Heart right ventricle (tissue), 16 donors: ENCODE results near the gene CCR3. TPM values are rescaled to one million over a fixed set of nuclear protein-coding genes. Genes with fewer than 3 reads are reported as not detected.

Source experiments
- ATAC-seq, 8 donors: fragments of 200-7000 bp; cut with Tn5 transposase; one replicate each; pipeline ENCODE4 v1.9.1; 2020; ENCODE audit warnings: mild to moderate bottlenecking in 8 of 8, moderate library complexity in 8 of 8, moderate number of reproducible peaks in 1 of 8
- DNase-seq, 2 donors: peaks; one replicate each; pipeline ENCODE4 v3.0.0-alpha.2; 2020
- H3K27ac ChIP-seq, 10 donors: fragments of 200-600 bp; sonication (generic) in 2 of 10; one replicate each; pipeline versions ENCODE4 v1.5.0 to v1.8.0; 2020 to 2022; ENCODE audit warnings: mild to moderate bottlenecking in 3 of 10
- H3K27me3 ChIP-seq, 7 donors: fragments of 200-600 bp; one replicate each; pipeline ENCODE4 v1.8.0; 2021 to 2022; ENCODE audit warnings: mild to moderate bottlenecking in 2 of 7
- H3K36me3 ChIP-seq, 9 donors: fragments of 200-600 bp; sonication (generic) in 1 of 9; one replicate each; pipeline versions ENCODE4 v1.5.0 to v1.8.0; 2020 to 2022; ENCODE audit warnings: mild to moderate bottlenecking in 2 of 9
- H3K4me1 ChIP-seq, 9 donors: fragments of 200-600 bp; sonication (generic) in 1 of 9; one replicate each; pipeline versions ENCODE4 v1.5.0 to v1.8.0; 2020 to 2022; ENCODE audit warnings: mild to moderate bottlenecking in 4 of 9
- H3K4me3 ChIP-seq, 10 donors: fragments of 200-600 bp; sonication (generic) in 2 of 10; one replicate each; pipeline versions ENCODE4 v1.5.0 to v1.8.0; 2020 to 2022; ENCODE audit warnings: mild to moderate bottlenecking in 7 of 10, moderate library complexity in 2 of 10
- H3K9me3 ChIP-seq, 11 donors: fragments of 200-600 bp in 10 of 11; sonication (generic) in 2 of 11; one replicate each; pipeline versions ENCODE4 v1.5.0 to v1.8.0; 2013 to 2022; ENCODE audit warnings: mild to moderate bottlenecking in 2 of 11, control low read depth in 1 of 11, moderate library complexity in 1 of 11
- CTCF ChIP-seq, 9 donors: fragments of 200-600 bp; sonication (generic) in 2 of 9; IDR thresholded peaks; one replicate each; pipeline versions ENCODE4 v1.5.0 to v1.8.0; 2021 to 2022; ENCODE audit warnings: antibody characterized with exemption in 9 of 9, mild to moderate bottlenecking in 5 of 9, moderate library complexity in 1 of 9
- intact Hi-C, 10 donors: fragments of 100-400 bp; cut with DNase I; formaldehyde crosslinking; loops; one replicate each; pipeline versions ENCODE4 v1.11.1 to v1.14.2; 2022
- polyA plus RNA-seq, 2 donors: library from polyadenylated mRNA; stranded (reverse); fragments of 200-250 nt; gene quantifications; one replicate each; pipeline ENCODE4 v1.2.3, GENCODE V29; 2013
- total RNA-seq, 10 donors: library from RNA; stranded (reverse); fragmentation: NEBNext Ultra II Directional in 3 of 10; extraction: Animal tissue kit (Norgen Biotek cat#: 25700) in 3 of 10; gene quantifications; one replicate each; pipeline versions ENCODE4 v1.2.1 to v1.2.4, GENCODE V29; 2021 to 2023
- donor health status: Arrhythmogenic right ventricular cardiomyopathy.
- donor health status: ischemic (EF 13 %, LVEDD 7.1; RV severe dilation, severe dysfunction).
- donor health status: healthy with polysubstance abuse.
- donor health status: DM: no; HTN: yes; CAD: no.
- donor health status: DM: no; HTN: no; CAD: no.
- donor health status: ischemic (EF 25% LVEDD 6.9; RV normal size, moderate dysfunction).
- donor health status: ischemic (EF 25% LVEDD 5.7; RV mildly dilated, moderate dysfunction).
- donor health status: healthy.
- donor health status: DM: yes; HTN: yes; CAD: no.
- donor health status: Ischemic cardiomyopathy.
- donor health status: ischemic (EF 35%, LVEDD 5.7; RV mildly dilated, moderate dysfunction).
- donor health status: nonischemic (EF 11% LVEDD 7.7; RV severe dilation, severe dysfunction).
- donor health status: DM: yes; HTN: yes; CAD: no.
- donor health status: PGD.
- donor health status: ischemic (EF 29% LVEDD 5.4; RV normal size, mild dysfunction).
- donor health status: nonischemic (EF 23%, LVEDD 6.1; RV moderate dilation, normal function).

CCR3 gene
- total and polyA plus RNA-seq, 12 donors, result 0.61 to 0.67 TPM; not detected in 10

- H3K4me1 ChIP-seq, result peaks cover 0 to 59% (median 0%) of the 10 kb centered on the region in 9 donors
- TF ChIP-seq CTCF (IDR thresholded peaks at IDR 0.05), result no peak
- no peak overlapping the region for H3K4me3 ChIP-seq
- intact Hi-C loops, result no loop called here
- H3K27me3 ChIP-seq, result peaks cover 0 to 15% (median 0%) of the 10 kb centered on the region in 7 donors
- H3K27ac ChIP-seq, result peak overlapping the region in 1 of 10 donors; percentile 11
- ATAC-seq, result no peak
- no peaks in the 10 kb centered on the region for H3K36me3 ChIP-seq
- peaks cover 0 to 6% (median 0%) of the 10 kb centered on the region in 11 donors for H3K9me3 ChIP-seq
- no peak for DNase-seq
Observed at GRCh38 chr3:46314517-46314916, 72.3 kb downstream of the CCR3 start.

- no peak overlapping the region for H3K4me3 ChIP-seq
- TF ChIP-seq CTCF (IDR thresholded peaks at IDR 0.05), result no peak
- H3K27me3 ChIP-seq, result peaks cover 0 to 10% (median 0%) of the 10 kb centered on the region in 7 donors
- H3K27ac ChIP-seq, result peak overlapping the region in 1 of 10 donors; percentile 60
- H3K9me3 ChIP-seq, result peaks cover 0 to 9% (median 0%) of the 10 kb centered on the region in 11 donors
- ATAC-seq (no peak), DNase-seq (no peak)
- peaks cover 0 to 66% (median 0%) of the 10 kb centered on the region in 9 donors for H3K4me1 ChIP-seq
- no peaks in the 10 kb centered on the region for H3K36me3 ChIP-seq
- intact Hi-C loops, result no loop called here
Observed at GRCh38 chr3:46316206-46316605, 73.9 kb downstream of the CCR3 start.

Other genes starting within 250 kb of the CCR3 start
- 100 to 1,000 TPM in 8 of 10 donors, 10 to 100 TPM in 2; 82.3 to 216 (median 156) TPM for gene FYCO1, start 246.6 kb upstream of the CCR3 start, total RNA-seq
- 10 to 100 TPM in 1 of 2 donors, 1 to 10 TPM in 1; 8.8 to 59.6 TPM for gene FYCO1, start 246.6 kb upstream of the CCR3 start, polyA plus RNA-seq
- gene XCR1, start 215.0 kb upstream of the CCR3 start, total RNA-seq, result under 1 TPM in 4 of 10 donors, not detected in 6; 0.05 to 0.72 (median 0.09) TPM
- gene XCR1, start 215.0 kb upstream of the CCR3 start, polyA plus RNA-seq, result under 1 TPM in 1 of 2 donors, not detected in 1; 0.01 TPM
- gene CCR1, start 34.1 kb upstream of the CCR3 start, total RNA-seq, result 10 to 100 TPM in 1 of 10 donors, 1 to 10 TPM in 7, under 1 TPM in 2; 0.66 to 24.9 (median 1.8) TPM
- 1 to 10 TPM; 1.1 to 1.5 TPM for gene CCR1, start 34.1 kb upstream of the CCR3 start, polyA plus RNA-seq
- gene CCR2, start 111.7 kb downstream of the CCR3 start, total RNA-seq, result 1 to 10 TPM in 2 of 10 donors, under 1 TPM in 8; 0.21 to 8.7 (median 0.67) TPM
- gene CCR2, start 111.7 kb downstream of the CCR3 start, polyA plus RNA-seq, result under 1 TPM; 0.15 to 0.49 TPM
- gene CCR5, start 128.5 kb downstream of the CCR3 start, total RNA-seq, result 1 to 10 TPM in 2 of 10 donors, under 1 TPM in 8; 0.17 to 7.2 (median 0.38) TPM
- under 1 TPM; 0.28 to 0.37 TPM for gene CCR5, start 128.5 kb downstream of the CCR3 start, polyA plus RNA-seq
- 1 to 10 TPM; 1.0 to 5.4 (median 1.7) TPM for gene CCRL2, start 164.8 kb downstream of the CCR3 start, total RNA-seq
- gene CCRL2, start 164.8 kb downstream of the CCR3 start, polyA plus RNA-seq, result 1 to 10 TPM; 1.8 to 1.9 TPM
- gene LTF, start 222.4 kb downstream of the CCR3 start, total RNA-seq, result 1 to 10 TPM; 1.7 to 7.7 (median 3.1) TPM
- 1 to 10 TPM; 2.6 to 3.0 TPM for gene LTF, start 222.4 kb downstream of the CCR3 start, polyA plus RNA-seq